Naive thymus-derived CD4-positive, alpha-beta T cell (primary cell): ENCODE measurements around the gene ADM. TPM values are rescaled to one million over a fixed set of nuclear protein-coding genes. Genes with fewer than 3 reads are reported as not detected.

Experiments
- ATAC-seq: fragments of 150-1000 bp; cut with Tn5 transposase; 2 replicates; pipeline ENCODE4 v1.10.0; 2021; ENCODE audit warnings: mild to moderate bottlenecking, moderate library complexity
- CTCF ChIA-PET: fragments of 350-600 bp; sonication (Branson Sonifier 250); formaldehyde crosslinking; loops from one replicate; lab custom pipeline; 2021; ENCODE audit warnings: antibody characterized with exemption; lab: Charles Lee
- POLR2A ChIA-PET: fragments of 350-600 bp; sonication (Branson Sonifier 250); formaldehyde crosslinking; loops from one replicate; lab custom pipeline; 2021; ENCODE audit warnings: antibody characterized with exemption, inconsistent platforms; lab: Charles Lee
- DNase-seq, 9 donors: peaks; one replicate each; pipeline versions ENCODE4 v3.0.0 to v3.0.0-alpha.2; 2020 to 2022; ENCODE audit warnings: mixed read lengths in 1 of 9
- H3K27ac ChIP-seq: one replicate; pipeline ENCODE4 v1.7.0; 2013; ENCODE audit warnings: mild to moderate bottlenecking, low read depth, low read length, moderate library complexity
- H3K27me3 ChIP-seq, 2 donors: one replicate each; pipeline ENCODE4 v1.7.0; 2013; ENCODE audit warnings: low read length in 2 of 2, mild to moderate bottlenecking in 2 of 2, moderate library complexity in 2 of 2; ENCODE audit not compliant: control insufficient read depth in 2 of 2, insufficient read depth in 2 of 2
- H3K36me3 ChIP-seq, 3 experiments: 1 replicate in 2 of 3; 2 replicates in 1 of 3; pipeline ENCODE4 v1.7.0; 2013; ENCODE audit warnings: low read length in 3 of 3, mild to moderate bottlenecking in 3 of 3, moderate library complexity in 1 of 3; ENCODE audit not compliant: insufficient read depth in 3 of 3, control insufficient read depth in 2 of 3
- H3K4me1 ChIP-seq, 2 donors: one replicate each; pipeline ENCODE4 v1.7.0; 2013; ENCODE audit warnings: low read length in 2 of 2, mild to moderate bottlenecking in 2 of 2, moderate library complexity in 1 of 2; ENCODE audit not compliant: control insufficient read depth in 2 of 2, insufficient read depth in 2 of 2
- H3K4me3 ChIP-seq: 2 replicates; pipeline ENCODE4 v1.7.0; 2013; ENCODE audit warnings: mild to moderate bottlenecking, low read length
- H3K9me3 ChIP-seq, 3 experiments: 1 replicate in 2 of 3; 2 replicates in 1 of 3; pipeline ENCODE4 v1.7.0; 2013; ENCODE audit warnings: low read length in 3 of 3; ENCODE audit not compliant: control insufficient read depth in 2 of 3
- H3K27ac Mint-ChIP-seq, 9 donors: one replicate each; pipeline ENCODE4 v1.8.0; 2020 to 2022; ENCODE audit warnings: mixed read lengths in 9 of 9, mild to moderate bottlenecking in 8 of 9, moderate library complexity in 5 of 9, inconsistent platforms in 2 of 9
- H3K27me3 Mint-ChIP-seq, 5 donors: one replicate each; pipeline ENCODE4 v1.8.0; 2021 to 2022; ENCODE audit warnings: mixed read lengths in 5 of 5, mild to moderate bottlenecking in 1 of 5
- H3K36me3 Mint-ChIP-seq, 5 donors: one replicate each; pipeline ENCODE4 v1.8.0; 2020 to 2022; ENCODE audit warnings: mixed read lengths in 5 of 5, mild to moderate bottlenecking in 3 of 5, inconsistent platforms in 1 of 5
- H3K4me1 Mint-ChIP-seq, 7 donors: one replicate each; pipeline ENCODE4 v1.8.0; 2020 to 2022; ENCODE audit warnings: mixed read lengths in 7 of 7, mild to moderate bottlenecking in 3 of 7, inconsistent platforms in 1 of 7
- H3K4me3 Mint-ChIP-seq, 10 donors: one replicate each; pipeline ENCODE4 v1.8.0; 2020 to 2022; ENCODE audit warnings: mild to moderate bottlenecking in 10 of 10, mixed read lengths in 10 of 10, moderate library complexity in 6 of 10, inconsistent platforms in 2 of 10
- H3K9me3 Mint-ChIP-seq, 11 donors: one replicate each; pipeline ENCODE4 v1.8.0; 2020 to 2022; ENCODE audit warnings: mixed read lengths in 11 of 11, mild to moderate bottlenecking in 4 of 11, inconsistent platforms in 1 of 11, moderate library complexity in 1 of 11
- intact Hi-C, 2 donors: fragments of 100-400 bp; cut with micrococcal nuclease; formaldehyde crosslinking; loops; one replicate each; pipeline ENCODE4 v1.15.1; 2023
- polyA plus RNA-seq, 2 donors: library from polyadenylated mRNA; unstranded; fragments of 300-500 nt; fragmentation: Illumina TruSeq; gene quantifications; one replicate each; pipeline ENCODE4 v1.2.3, GENCODE V29; 2021
- total RNA-seq, 6 experiments: library from RNA in 5 of 6; stranded (reverse) in 5 of 6; gene quantifications; 1 replicate in 5 of 6; 2 replicates in 1 of 6; pipeline ENCODE4 v1.2.3 and lab custom pipeline; 2021 to 2026

The ADM gene
- total and polyA plus RNA-seq, 7 experiments from 2014 or later, result 0.19 to 27.2 (median 3.8) TPM; not detected in 2

DNA sequence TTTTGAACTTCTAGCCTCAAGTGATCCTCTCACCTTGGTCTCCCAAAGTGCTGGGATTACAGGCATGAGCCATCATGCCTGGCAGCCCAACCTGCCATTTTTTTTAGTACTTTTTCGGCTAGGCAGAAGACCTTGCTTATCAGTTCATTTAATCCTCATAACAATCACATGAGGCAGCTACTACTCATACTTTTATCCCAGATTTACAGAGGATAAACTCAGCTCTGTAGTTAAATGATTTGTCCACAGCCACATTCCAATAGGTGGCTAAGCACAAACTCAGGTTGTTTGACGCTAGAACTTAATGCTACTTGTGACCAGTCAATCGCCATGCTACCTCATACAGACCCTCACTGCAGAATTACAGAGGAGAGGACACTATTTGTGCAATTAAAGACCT lies 38.9 kb upstream of the ADM start:
- H3K27ac Mint-ChIP-seq, result no peak overlapping the region
- DNase-seq (no peak), ATAC-seq (no peak)
- H3K4me1 Mint-ChIP-seq, result no peaks in the 10 kb centered on the region
- no peak overlapping the region for H3K27ac ChIP-seq
- H3K4me3 ChIP-seq, result no peak overlapping the region
- no peak overlapping the region for H3K4me3 Mint-ChIP-seq
- CTCF ChIA-PET, result interaction anchor here (0.6 kb wide), 1 partner anchor 214 kb away, joined by 3 read pairs; no protein-coding TSS in a partner anchor
- H3K27me3 ChIP-seq, result no peaks in the 10 kb centered on the region
- POLR2A ChIA-PET, result interaction anchor here (0.7 kb wide), 1 partner anchor 35 kb away, joined by 3 read pairs; no protein-coding TSS in a partner anchor
- peaks cover 0 to 12% (median 0%) of the 10 kb centered on the region in 5 donors for H3K27me3 Mint-ChIP-seq
- H3K9me3 Mint-ChIP-seq, result peaks cover 0 to 4% (median 0%) of the 10 kb centered on the region in 11 donors
- H3K36me3 Mint-ChIP-seq, result peaks cover 0 to 16% (median 0%) of the 10 kb centered on the region in 5 donors
- H3K36me3 ChIP-seq, result no peaks in the 10 kb centered on the region
- no peaks in the 10 kb centered on the region for H3K9me3 ChIP-seq
- no peaks in the 10 kb centered on the region for H3K4me1 ChIP-seq
- intact Hi-C loops, result no loop called here

DNA sequence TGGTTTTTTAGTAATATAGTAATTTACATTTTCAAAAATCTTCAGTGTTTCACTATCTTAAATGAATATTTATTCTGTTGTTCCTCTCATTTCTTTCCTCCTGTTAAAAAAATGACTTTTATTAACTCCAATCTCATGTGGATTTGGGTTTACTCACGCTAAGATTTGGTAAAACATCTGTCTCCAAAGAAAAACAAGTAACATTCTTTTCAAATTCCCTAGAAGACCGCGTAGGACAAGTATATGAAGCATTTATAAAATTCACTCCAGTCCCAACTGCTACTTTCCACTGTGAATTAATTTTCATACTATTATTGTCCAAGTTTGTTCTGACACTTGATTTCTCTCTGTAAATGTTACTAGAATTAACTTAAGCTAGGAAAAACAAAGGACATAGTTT lies 37.1 kb upstream of the ADM start:
- Mint-ChIP-seq H3K27me3 (peaks cover 0 to 12% (median 0%) of the 10 kb centered on the region in 5 donors), H3K27ac (no peak overlapping the region), H3K9me3 (peaks cover 0 to 4% (median 0%) of the 10 kb centered on the region in 11 donors), H3K36me3 (peaks cover 0 to 16% (median 0%) of the 10 kb centered on the region in 5 donors), H3K4me1 (no peaks in the 10 kb centered on the region), H3K4me3 (no peak overlapping the region)
- no peaks in the 10 kb centered on the region for H3K9me3 ChIP-seq
- intact Hi-C loops, result no loop called here
- ChIA-PET POLR2A (interaction anchor here (0.6 kb wide), 1 partner anchor 15 kb away, joined by 3 read pairs; no protein-coding TSS in a partner anchor), CTCF (interaction anchor here (0.6 kb wide), 1 partner anchor 13 kb away, joined by 5 read pairs; no protein-coding TSS in a partner anchor)
- ATAC-seq, result no peak
- no peak overlapping the region for H3K27ac ChIP-seq
- no peaks in the 10 kb centered on the region for H3K27me3 ChIP-seq
- DNase-seq, result no peak
- no peak overlapping the region for H3K4me3 ChIP-seq
- H3K36me3 ChIP-seq, result no peaks in the 10 kb centered on the region
- no peaks in the 10 kb centered on the region for H3K4me1 ChIP-seq

- ATAC-seq (no peak), DNase-seq (no peak)
- ChIA-PET CTCF (no interaction called here), POLR2A (no interaction called here)
- intact Hi-C loops, result no loop called here
- peaks cover 0 to 16% (median 0%) of the 10 kb centered on the region in 5 donors for H3K36me3 Mint-ChIP-seq
- Histone ChIP-seq H3K36me3 (no peaks in the 10 kb centered on the region), H3K4me1 (no peaks in the 10 kb centered on the region), H3K9me3 (no peaks in the 10 kb centered on the region), H3K27me3 (no peaks in the 10 kb centered on the region), H3K27ac (no peak overlapping the region), H3K4me3 (no peak overlapping the region)
- peaks cover 0 to 9% (median 0%) of the 10 kb centered on the region in 5 donors for H3K27me3 Mint-ChIP-seq
- H3K4me3 Mint-ChIP-seq, result no peak overlapping the region
- no peak overlapping the region for H3K27ac Mint-ChIP-seq
- peaks cover 0 to 4% (median 0%) of the 10 kb centered on the region in 7 donors for H3K4me1 Mint-ChIP-seq
- peaks cover 0 to 4% (median 0%) of the 10 kb centered on the region in 11 donors for H3K9me3 Mint-ChIP-seq
Observed at GRCh38 chr11:10268746-10269488, 36.0 kb upstream of the ADM start.

DNA sequence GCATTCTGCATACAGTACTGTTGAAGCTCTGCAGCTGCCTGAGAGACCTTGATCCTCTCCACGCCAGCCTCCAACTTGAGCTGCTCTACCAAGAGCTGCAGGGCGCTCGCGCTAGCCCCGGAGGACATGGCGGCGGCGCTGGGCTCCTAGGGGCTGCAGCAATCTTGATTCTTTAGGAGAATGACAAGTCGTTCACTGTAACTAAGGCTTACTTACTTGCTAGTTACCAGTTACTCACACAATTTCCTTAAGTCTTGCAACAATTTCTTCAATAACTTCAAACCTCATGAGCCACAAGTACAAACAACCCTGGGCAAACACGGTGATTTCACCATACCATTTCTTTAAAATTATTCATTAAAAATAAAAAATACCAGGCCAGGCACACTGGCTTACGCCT lies 32.7 kb upstream of the ADM start:
- H3K4me3 Mint-ChIP-seq, result no peak overlapping the region
- H3K27me3 Mint-ChIP-seq, result peaks cover 0 to 6% (median 0%) of the 10 kb centered on the region in 5 donors
- H3K27ac ChIP-seq, result no peak overlapping the region
- no peaks in the 10 kb centered on the region for H3K36me3 ChIP-seq
- intact Hi-C loops, result no loop called here
- ATAC-seq (no peak), DNase-seq (no peak)
- peaks cover 0 to 11% (median 7%) of the 10 kb centered on the region in 7 donors for H3K4me1 Mint-ChIP-seq
- no peaks in the 10 kb centered on the region for H3K9me3 Mint-ChIP-seq
- POLR2A ChIA-PET, result no interaction called here
- no peaks in the 10 kb centered on the region for H3K27me3 ChIP-seq
- no peak overlapping the region for H3K27ac Mint-ChIP-seq
- peaks cover 0 to 4% (median 0%) of the 10 kb centered on the region in 5 donors for H3K36me3 Mint-ChIP-seq
- CTCF ChIA-PET, result interaction anchor here (0.5 to 1.2 kb wide), 2 partner anchors 35 to 36 kb away, joined by 3 read pairs; no protein-coding TSS in a partner anchor
- no peaks in the 10 kb centered on the region for H3K4me1 ChIP-seq
- H3K4me3 ChIP-seq, result no peak overlapping the region
- no peaks in the 10 kb centered on the region for H3K9me3 ChIP-seq

DNA sequence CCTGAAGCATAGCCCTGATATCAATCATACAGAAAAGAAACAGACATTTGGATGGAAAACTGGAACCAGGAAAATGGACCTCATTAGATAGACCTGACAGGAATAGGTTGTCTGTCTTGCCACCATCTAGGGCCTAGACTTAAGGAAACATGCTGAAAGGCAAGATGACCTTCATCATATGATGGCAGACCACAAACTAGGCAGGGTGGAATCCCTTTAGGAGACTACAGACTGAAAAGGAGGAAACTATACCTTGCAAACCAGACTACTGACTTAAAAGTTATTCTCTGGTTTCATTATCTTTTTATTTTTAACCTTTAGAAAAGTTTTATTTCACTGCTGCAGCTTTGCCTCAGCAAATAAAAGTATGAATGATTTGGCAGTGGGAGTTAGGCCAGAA lies 31.1 kb upstream of the ADM start:
- no peaks in the 10 kb centered on the region for H3K9me3 ChIP-seq
- no peak overlapping the region for H3K27ac ChIP-seq
- H3K4me1 ChIP-seq, result no peaks in the 10 kb centered on the region
- peaks cover 0 to 11% (median 7%) of the 10 kb centered on the region in 7 donors for H3K4me1 Mint-ChIP-seq
- ChIA-PET POLR2A (no interaction called here), CTCF (no interaction called here)
- no peak for DNase-seq
- H3K36me3 Mint-ChIP-seq, result peaks cover 0 to 4% (median 0%) of the 10 kb centered on the region in 5 donors
- H3K27me3 ChIP-seq, result no peaks in the 10 kb centered on the region
- no peaks in the 10 kb centered on the region for H3K36me3 ChIP-seq
- H3K9me3 Mint-ChIP-seq, result no peaks in the 10 kb centered on the region
- intact Hi-C loops, result no loop called here
- no peak overlapping the region for H3K27ac Mint-ChIP-seq
- ATAC-seq, result no peak
- H3K4me3 Mint-ChIP-seq, result no peak overlapping the region
- H3K27me3 Mint-ChIP-seq, result peaks cover 0 to 6% (median 0%) of the 10 kb centered on the region in 5 donors
- H3K4me3 ChIP-seq, result no peak overlapping the region

DNA sequence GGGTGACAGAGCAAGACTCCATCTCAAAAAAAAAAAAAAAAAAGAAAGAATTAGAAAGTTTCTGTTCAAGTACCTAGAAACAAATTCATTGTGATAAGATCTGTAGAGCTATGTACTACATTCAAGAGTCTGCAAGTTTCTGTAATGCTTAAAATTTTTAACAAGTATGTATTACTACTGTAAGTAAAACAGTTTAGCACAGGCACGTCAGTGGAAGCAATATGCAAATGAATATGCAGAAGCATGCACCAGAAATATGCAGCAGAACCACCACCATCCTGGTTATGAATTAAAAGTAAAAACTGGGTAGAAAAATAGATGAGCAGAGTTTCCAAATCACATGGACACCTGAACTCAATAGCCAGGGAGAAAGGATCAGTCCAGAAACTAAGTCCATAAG lies 30.1 kb upstream of the ADM start:
- Mint-ChIP-seq H3K36me3 (peaks cover 0 to 4% (median 0%) of the 10 kb centered on the region in 5 donors), H3K27ac (no peak overlapping the region), H3K4me1 (peaks cover 0 to 11% (median 8%) of the 10 kb centered on the region in 7 donors), H3K4me3 (no peak overlapping the region), H3K27me3 (no peaks in the 10 kb centered on the region), H3K9me3 (no peaks in the 10 kb centered on the region)
- H3K9me3 ChIP-seq, result no peaks in the 10 kb centered on the region
- POLR2A ChIA-PET, result no interaction called here
- no peak overlapping the region for H3K4me3 ChIP-seq
- DNase-seq, result no peak
- intact Hi-C loops, result no loop called here
- no peaks in the 10 kb centered on the region for H3K36me3 ChIP-seq
- CTCF ChIA-PET, result no interaction called here
- no peak overlapping the region for H3K27ac ChIP-seq
- H3K4me1 ChIP-seq, result no peaks in the 10 kb centered on the region
- no peak for ATAC-seq
- H3K27me3 ChIP-seq, result no peaks in the 10 kb centered on the region
